CD4-positive, alpha-beta T cell treated with Interleukin-4 for 1 hour (primary cell): ENCODE data around the gene CCDC184.
A peak's percentile ranks its signal among the peaks of the same experiment; 100 is the strongest.
"Not testable (repeated sequence)": the region's sequence is repeated elsewhere in the genome, so short reads cannot be mapped to it uniquely, and the experiment has no call there.

Source experiments
- DNase-seq, 2 donors: peaks; one replicate each; pipeline ENCODE4 v3.0.0-alpha.2; 2020 to 2022

CCDC184 gene

DNA sequence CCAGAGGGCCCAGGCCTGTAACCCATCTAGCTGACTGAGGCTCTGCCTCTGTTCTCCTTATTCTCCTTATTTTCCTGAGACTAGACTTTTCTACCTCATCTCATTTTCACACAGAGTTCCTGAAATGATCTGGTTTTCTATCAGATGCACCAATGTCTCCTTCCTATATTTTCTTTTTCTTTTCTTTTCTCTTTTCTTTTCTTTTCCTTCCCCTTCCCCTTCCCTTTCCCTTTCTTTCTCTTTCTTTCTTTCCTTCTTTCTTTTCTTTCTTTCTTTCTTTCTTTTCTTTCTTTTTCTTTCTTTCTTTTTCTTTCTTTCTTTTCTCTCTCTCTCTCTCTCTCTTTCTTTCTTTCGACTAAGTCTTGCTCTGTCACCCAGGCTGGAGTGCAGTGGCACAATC is 3.0 kb upstream of the CCDC184 start:
- DNase-seq, result no peak

DNA sequence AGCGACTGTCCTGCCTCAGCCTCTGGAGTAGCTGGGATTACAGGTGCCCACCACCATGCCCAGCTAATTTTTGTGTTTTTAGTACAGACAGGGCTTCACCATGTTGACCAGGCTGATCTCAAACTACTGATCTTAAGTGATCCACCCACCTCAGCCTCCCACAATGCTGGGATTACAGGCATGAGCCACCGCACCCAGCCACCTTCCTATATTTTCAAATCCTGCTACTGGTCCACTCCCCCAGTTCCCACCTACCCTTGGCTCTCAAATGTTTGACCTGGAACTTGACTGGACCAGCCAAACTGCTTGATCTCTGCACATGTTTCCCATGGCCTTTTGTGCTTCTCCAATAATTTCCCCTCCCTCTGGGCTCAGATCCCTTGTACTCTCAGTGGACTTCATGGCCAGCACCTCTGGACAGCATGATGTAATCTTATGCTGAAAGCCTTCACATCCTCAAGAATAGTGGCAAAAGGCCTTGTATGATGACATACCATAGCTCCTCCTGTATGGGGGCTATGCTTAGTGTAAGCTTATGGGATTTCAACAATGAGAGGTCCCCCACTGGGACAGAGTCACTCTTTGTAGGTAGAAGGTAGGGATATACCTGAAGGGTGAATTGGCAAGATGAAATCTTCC is 2.5 kb upstream of the CCDC184 start:
- no peak for DNase-seq

DNA sequence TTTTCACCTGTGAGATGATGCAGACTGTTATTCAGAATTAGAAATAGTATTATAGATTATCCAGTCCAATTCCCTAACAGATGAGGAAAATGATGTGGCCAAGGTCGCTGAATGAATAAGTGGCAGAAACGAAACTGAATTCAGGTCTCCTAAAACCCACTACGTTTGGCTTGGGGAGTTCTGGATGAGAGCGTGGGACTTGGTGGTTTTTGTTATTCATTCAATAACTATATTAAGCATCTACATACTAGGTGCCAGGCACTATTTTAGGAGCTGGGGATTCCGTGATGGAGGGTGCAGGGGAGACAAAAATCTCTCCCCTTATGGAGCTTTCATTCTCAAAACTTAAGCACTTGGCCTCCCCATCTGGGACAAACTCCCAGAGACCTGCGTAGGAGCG is 813 bp upstream of the CCDC184 start:
- no peak for DNase-seq

DNA sequence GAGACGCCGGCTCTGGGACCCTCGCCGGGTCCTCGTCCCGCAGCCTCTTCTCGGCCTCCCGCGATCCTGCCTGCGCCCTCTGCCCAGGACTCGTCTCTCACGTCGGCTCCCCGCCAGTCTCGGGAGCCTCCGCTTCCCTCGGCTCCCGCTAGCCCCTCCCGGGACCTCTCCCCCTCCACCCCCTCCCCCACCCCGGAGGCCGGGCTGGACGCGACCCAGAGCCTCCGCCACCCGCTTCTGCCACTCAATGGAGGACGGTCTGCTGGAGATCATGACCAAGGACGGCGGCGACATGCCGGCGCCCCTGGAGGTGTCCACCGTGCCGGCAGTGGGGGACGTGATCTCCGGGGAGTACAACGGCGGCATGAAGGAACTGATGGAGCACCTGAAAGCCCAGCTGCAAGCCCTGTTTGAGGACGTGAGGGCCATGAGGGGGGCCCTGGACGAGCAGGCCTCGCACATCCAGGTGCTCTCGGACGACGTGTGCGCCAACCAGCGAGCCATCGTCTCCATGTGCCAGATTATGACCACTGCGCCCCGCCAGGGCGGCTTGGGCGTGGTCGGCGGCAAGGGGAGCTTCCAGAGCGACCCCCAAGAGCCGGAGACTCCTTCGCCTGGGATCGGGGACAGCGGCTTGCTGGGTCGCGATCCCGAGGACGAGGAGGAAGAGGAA is 568 bp downstream of the CCDC184 start:
- DNase-seq, result peak in 1 of 2 donors; percentile 27

DNA sequence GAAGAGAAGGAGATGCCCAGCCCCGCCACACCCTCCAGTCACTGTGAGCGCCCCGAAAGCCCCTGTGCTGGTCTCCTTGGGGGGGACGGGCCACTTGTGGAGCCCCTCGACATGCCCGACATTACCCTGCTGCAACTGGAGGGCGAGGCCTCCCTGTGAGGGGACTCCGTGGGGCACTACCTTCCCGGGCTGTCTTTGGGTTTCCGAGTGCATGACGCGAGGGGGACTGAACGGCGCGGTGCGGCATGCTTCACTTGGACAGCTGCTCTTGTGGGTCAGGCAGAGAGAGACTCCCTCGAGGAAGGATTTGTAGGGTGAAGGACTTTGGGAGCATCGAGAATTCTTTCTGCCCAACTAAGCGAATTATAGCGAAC is 1.1 kb downstream of the CCDC184 start:
- no peak for DNase-seq

DNA sequence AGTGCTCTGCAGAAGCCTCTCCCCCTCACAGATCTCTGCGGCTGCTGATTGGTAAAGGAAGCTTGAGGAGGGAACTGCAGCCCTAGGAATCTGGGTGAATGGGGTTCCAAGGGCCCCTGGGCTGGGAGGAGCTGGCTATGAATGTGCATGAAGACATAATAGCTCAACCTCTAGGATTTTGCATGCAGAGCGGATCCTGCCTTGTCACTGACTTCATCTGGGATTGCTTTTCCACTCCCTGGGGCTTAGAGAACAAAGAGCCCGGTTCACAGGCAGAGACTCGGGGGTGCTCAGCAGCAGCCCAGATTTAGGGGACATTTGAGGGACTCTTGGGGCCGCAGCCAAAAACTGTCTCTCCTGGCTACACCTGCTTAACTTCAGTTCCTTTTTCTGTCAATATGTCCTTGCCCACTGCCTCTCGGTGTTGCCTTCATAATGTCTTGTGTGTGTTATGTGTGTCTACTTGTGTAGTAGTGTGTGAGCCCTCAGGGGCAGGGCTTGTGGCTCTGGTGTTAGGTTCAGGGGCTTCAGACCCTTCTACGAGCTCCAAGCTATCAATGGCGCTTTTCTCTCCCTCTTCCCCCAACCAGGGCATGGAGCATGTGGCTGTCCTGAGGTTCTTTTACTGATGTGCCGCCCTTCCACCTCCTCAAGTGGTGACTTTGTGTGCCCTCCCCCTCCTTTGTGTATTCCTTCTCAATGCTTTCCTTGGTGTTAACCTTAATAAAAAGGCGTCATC is 1.9 kb downstream of the CCDC184 start:
- DNase-seq, result no peak

DNA sequence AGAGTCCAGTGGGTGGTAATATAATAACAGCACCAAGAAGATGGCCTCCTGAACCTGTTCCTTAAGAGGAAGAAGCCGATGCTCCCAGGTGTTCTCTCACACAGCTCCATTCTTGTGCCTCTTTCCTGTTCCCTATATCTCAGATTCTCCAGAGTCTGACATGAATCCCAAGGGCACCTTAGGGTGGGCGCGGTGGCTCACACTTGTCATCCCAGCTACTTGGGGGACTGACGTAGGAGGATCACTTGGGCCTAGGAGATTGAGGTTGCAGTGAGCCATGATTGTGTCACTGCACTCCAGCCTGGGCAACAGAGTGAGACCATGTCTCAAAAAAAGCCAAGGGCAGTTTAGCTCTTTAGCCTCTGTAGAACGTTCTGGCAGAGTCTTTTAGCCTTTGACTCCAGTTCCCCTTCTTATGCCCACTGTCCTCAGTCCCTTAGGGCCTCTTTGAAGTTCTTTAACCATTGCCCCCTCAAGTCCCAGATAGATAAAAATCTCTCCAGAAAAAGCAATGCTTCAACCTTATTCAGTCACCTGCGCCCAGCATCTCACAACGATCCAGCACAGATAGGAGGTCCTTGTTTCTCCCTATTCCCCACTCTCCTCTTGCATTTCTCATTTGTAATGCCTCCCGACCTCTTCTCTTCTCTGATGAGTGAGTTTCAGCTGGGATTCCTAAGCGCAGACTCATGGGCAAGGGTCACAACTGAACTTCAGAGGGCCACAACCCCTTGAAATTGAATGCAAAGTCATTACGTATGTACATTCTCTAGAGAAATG is 4.7 kb downstream of the CCDC184 start:
- no peak for DNase-seq

DNA sequence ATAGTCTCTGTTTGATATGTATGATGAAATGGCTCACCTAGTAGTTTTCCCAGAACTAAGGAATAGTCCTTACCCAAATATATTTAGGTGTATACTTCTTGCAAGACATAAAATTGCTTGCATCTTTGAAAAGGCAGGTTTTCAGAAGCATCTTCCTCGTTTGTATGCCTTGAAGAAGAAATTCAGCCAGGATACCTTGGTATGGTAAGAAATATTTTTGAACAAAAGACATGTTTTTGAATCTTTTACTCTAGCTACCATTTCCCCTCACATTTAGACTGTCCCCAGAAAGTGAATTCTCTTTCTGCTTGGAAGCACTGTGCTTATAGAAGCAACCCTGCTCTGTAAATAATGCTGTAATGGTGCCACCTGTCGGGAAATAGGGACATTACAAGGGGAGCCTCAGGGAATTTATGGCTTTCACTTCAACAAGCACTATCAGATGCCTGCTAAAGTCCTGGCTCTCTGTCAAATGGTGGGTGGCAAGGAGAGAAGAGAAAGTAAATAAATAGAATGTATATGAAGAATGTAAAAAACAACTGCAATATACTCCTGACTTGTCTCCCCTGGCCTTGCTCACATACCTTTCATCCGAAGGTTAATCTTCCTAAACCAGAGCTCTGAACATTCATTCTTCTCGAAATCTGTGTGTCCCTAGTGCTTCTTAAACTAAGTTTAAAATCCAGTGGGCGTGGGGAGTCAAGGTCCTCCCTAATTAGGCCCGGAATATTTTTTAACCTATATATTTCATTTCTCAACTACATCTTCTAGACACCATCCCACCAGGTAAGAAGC is 6.1 kb downstream of the CCDC184 start:
- DNase-seq, result peak; percentile 73 to 80

DNA sequence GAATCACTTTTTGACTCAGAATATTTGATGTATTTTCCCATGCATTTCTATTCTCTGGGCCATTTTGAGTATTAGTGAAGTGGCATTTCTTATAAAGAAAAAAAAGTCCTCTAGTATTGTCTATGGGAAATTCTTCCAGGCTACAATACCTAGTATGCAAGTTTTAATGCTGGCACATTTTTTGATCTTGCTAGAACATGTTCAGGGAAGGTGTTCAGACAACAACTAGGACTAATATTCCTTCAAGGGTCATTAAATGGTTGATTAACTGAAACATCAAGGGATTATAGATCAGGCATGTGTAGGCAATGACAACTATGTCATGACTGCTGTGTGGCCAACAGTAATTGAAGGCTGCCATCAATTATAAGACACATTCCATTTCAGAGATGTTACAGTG is 7.7 kb downstream of the CCDC184 start:
- DNase-seq, result no peak

DNA sequence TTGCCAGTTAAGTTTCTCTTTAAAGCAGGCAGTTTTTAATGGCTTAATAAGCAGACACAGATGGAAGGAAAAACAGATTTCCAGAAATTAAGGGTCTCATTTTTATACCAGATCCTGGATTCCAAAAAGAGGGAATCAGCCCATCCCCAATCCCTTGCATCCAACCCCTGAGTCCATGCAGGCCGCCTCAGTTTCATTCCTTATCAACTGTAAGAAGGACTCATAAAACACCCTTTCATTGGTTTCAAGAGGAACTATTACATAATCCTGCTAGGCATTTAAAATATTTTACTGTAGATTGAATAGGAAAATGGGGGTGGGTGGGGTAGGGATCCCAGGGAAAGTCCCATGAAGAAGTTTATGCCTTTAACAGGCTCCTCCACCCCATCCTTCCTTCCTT is 9.4 kb downstream of the CCDC184 start:
- no peak for DNase-seq

DNA sequence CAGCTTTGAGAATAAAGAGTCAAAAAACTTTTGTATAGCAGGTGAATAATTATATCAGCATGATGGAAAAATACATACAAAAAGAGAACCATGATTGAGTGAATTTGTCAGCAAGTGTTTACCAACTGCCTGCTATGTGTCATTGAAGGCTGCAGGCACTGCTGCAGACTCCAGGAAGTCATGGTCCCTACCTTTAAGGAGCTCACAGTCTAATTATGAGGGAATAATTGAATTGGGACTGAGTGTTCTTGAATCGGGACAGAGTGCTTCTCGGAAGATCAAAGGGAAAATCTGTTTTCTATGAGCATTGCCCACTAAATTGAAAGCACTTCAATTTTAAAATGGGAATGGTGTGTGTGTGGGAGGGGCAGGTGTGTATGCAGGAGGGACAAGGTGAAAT is 10.2 kb downstream of the CCDC184 start:
- no peak for DNase-seq

DNA sequence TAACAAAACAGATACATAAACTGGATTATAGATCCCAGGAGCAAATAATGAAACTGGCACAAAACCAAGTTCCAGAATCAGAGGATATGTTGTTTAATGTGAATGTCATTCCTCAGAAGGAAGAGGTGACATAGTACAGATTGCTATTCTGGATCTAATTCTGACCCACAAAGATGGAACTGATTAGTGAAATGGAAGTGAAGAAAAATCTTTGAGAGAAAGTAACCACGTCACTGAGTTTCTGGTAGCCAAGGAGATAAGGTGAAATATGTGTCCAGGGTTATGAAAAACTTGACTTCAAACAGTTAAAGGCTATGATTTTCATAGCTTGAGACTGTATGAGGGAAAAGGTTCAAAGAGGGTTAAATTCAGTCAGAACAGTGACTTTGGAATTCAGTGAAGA is 11.4 kb downstream of the CCDC184 start:
- no peak for DNase-seq

DNA sequence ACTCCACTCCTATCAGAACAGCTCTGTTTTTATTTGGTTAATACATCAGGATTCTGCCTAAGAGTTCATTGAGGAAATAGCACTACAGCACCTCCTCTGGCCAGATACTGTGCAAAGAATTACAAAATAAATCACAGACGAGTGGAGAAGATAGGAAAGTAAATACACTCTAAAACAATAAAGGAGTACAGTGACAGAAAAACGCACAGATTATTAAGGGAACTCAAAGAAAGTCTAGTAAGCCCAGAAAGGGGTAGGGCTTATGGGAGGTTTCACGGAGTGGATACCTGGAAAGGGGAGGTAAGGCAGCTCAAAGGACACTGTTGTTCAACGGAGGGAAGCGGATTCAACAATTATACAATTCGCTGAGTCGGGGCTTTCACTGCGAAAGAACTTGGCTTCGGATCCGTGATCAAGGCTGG is 14.1 kb downstream of the CCDC184 start:
- peak in 1 of 2 donors; percentile 62 for DNase-seq

DNA sequence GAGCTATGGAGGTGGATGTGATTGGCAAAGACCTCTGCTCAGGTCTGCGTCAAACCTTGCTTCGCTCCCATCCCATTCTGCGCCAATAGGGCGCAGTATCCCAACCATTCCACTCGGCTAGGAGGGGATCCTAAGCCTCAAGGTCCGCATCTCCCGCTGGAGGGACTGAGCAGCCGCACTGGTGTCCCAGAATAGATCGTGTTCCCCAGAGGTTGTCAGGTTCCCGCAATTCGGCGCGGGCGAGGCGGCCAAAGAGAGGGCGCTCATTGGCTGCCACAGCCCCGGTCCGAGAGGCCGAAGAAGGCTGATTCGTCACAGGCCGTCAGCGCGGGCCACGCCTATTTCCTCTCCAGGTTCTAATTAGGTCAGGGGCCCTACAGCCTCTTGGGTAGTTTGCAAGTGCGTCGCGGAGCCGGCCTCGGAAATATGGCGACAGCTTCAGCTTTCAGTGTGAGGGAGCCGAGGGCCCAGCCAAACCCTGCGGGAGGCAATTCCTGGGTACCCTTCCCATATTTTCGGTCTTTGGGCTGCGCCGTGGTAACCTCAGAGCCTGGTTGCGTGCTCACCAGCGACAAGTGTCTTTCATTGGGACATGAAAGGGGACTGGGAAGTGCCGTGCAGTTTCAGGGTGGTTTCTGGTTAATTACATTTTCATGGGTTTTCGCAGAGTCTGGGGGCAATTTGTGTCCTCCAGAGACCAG is 14.7 kb downstream of the CCDC184 start:
- DNase-seq, result peak; percentile 94 to 95

DNA sequence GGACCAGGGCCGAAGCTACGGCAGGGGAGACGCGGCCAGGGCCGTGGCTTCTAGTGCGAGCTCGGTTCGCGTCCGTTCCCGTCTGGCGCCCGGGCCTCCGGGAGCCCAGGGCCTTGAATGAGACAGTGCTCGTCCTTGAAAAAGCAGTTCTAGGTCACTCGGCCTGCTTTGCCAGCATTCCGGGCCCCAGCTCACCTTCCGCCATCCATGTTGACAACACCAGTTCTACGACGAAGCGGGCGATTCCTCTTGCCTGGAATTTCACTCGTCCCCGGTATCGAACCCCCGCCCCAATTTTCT is 15.2 kb downstream of the CCDC184 start:
- DNase-seq, result peak in 1 of 2 donors; percentile 21

DNA sequence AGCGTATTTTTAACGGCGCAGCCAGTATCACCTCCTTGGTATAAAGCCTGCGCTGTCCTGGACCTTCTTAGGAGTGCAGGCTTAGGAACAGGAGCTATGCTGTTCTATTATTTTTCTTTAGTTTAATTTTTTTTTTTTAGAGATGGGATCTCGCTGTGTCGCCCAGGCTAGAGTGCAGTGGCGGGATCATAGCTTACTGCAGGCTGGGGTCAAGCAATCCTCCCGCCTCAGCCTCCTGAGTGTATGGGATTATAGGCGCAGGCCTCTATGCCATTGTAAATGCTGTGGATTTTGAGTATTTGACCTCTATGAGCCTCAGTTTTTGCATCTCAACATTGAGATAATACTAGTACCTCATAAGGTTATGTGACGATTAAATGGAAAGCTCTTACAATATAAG is 15.5 kb downstream of the CCDC184 start:
- DNase-seq, result no peak

DNA sequence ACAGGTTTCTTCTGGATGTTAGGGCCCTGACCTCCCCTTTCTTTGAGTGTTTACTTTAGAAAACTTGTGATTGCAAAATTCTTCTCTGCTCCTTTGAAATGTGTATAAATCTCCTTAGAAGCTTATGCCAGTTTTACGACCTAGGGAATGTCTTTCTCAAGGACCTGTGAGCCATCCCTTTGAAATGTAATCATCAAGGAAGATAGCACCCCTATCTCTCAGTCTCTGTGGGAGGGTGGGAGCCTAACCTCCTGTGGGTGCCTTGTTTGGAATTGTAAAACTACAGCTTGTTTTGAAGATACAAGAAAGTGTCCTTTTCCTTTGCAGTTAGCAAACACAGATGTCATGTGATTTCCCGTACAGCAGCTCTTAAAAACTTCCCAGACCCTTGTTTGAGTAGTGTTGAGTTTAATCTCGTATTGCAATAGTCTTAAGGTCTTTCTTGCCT is 16.4 kb downstream of the CCDC184 start:
- DNase-seq, result peak in 1 of 2 donors; percentile 30

DNA sequence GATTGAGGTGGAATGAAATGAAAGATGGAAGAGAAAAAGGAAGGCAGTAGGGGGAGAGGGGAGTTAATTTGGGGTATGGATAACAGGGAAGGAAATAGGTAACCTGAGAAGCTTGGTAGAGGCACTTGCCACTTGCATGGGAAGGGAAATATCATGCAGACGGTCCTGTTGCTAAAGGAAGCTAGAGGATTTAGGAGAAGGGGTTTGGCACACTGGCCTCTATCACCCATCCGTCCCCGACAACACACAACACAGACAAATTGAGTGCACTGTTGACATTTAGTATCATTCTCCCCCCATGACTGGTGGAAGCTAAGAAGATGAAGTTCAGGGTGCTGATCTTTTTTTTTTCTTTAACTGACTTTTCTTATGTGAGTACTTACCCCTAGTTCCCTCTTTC is 17.6 kb downstream of the CCDC184 start:
- no peak for DNase-seq

DNA sequence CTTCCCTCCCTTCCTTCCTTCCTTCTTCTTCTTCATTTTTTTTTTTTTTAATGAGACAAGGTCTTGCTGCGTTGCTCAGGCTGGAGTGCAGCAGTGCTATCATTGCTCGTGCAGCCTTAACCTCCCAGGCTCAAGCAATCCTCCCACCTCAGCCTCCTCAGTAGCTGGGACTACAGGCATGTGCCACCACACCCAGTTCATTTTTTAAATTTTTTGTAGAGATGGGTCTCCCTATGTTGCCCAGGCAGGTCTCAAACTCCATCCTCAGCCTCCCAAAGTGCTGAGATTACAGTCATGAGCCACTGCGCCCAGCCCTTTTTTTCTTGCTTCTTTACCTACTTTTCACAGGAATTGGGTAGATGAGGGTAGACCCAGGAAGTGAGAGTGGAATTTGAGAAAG is 18.1 kb downstream of the CCDC184 start:
- no peak for DNase-seq

DNA sequence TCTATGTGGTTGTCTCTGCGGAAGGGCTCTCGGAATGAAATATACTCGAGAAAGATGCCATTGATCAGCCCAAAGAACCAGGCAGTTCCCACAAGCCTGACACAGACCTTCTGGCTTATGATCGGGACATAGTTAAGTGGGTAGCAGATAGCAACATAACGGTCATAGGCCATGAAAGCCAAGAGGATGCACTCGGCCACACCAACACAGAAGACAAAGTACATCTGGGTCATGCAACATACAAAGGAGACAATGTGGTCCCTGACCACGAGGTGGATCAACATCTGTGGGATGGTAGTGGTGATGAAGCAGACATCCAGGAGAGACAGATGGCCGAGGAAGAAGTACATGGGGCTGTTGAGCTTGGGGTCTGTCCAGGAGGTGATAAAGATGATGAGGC is 19.3 kb downstream of the CCDC184 start:
- DNase-seq, result no peak

DNA sequence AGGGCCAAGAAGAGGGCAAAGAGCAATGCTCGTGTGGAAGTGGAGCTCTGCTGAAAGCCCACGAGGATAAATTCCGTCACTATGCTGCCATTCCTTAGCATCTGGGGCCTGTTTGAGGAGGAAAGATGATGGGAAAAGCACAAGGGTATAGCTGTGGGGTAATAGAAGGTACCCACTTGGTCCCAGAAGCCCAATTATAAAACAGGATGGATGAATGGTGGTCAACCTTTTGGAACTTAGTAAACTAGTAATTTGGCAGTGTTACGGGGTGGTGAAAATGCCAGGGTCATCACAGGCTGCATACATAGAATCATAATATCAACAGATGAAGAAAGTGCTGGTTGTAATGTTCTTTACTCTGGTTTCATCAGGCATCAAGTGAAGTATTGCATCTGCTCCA is 19.7 kb downstream of the CCDC184 start, which contains the start of gene OR10AD1:
OR10AD1 (minus strand) TSS at position 101 of the 400 bp plus-strand sequence; CDS start at position 101, 0 bp downstream.
- DNase-seq, result no peak

DNA sequence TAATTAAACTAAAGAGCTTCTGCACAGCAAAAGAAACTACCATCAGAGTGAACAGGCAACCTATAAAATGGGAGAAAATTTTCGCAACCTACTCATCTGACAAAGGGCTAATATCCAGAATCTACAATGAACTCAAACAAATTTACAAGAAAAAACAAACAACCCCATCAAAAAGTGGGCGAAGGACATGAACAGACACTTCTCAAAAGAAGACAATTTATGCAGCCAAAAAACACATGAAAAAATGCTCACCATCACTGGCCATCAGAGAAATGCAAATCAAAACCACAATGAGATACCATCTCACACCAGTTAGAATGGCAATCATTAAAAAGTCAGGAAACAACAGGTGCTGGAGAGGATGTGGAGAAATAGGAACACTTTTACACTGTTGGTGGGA is 26.1 kb downstream of the CCDC184 start:
- DNase-seq, result not testable (repeated sequence)
